NT2/D1 (cell line): ENCODE results near the gene C10orf90.

Experiments
- SUZ12 ChIP-seq: IDR thresholded peaks from 2 replicates; pipeline ENCODE4 v1.6.1; 2011; ENCODE audit not compliant: insufficient read length, insufficient read depth; ENCODE audit errors: extremely low read depth
- ZNF274 ChIP-seq: IDR thresholded peaks from 2 replicates; pipeline ENCODE4 v1.6.1; 2011; ENCODE audit warnings: mild to moderate bottlenecking, low read depth, low read length

GRCh38 chr10:126481181-126481580, 189.3 kb downstream of the C10orf90 start:
- TF ChIP-seq SUZ12 (no peak), ZNF274 (no peak)
